Germinal center (tissue), 1 donor: ENCODE results near the gene FAM111B.
"Not testable (repeated sequence)": the region's sequence is repeated elsewhere in the genome, so short reads cannot be mapped to it uniquely, and the experiment has no call there.

Experiments
- DNase-seq: peaks from one replicate; pipeline ENCODE4 v3.0.0; 2012; ENCODE audit warnings: mixed read lengths, low spot score

Gene FAM111B

DNA sequence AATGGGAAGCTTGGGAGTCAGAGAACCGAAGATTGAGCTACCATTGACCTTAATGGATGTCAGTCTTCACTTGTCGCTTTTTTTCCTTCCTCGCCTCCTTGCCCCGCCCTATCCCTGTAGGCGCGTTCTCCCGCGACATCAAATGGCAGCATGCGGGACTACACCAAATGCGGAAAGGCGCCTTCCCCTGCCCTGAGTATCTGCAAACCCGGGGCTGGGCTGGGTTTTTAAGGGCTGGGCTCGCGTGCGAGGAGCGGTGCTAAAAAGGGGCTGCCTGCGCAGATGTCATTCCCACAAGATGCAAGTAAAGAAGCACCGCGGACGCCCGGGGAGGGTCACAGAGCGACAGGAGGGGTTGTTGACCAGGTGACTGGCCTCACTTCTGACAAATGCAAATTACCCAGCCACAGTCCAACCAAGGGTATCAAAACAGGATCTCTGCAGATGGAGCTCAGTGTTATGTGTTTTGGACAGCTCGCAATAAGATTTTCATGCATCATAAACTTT is 4.7 kb upstream of the FAM111B start:
- DNase-seq, result peak; percentile 66

- DNase-seq, result not testable (repeated sequence)
Measured at GRCh38 chr11:59107721-59108120, 684 bp downstream of the FAM111B start.

DNA sequence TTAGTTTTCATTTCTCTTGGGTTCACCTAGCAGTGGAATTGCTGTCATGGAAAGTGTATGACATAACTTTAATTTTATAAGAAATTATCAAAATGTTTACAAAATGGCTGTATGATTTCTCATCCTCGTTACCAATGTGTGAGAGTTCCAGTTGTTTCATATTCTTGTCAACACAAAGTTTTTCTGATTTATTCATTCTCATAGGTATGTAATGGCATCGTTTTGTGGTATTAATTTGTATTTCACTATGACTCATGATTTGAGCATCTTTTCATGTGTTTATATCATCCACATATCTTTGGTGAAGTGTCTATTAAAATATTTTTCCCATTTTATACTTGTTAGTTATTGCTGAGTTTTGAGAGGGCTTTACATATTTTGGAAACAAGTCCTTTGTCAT is 5.5 kb downstream of the FAM111B start:
- no peak for DNase-seq

GRCh38 chr11:59114344-59114743 is 7.3 kb downstream of the FAM111B start:
- DNase-seq, result no peak

- DNase-seq, result no peak
Measured at GRCh38 chr11:59115553-59115952, 8.5 kb downstream of the FAM111B start.

- DNase-seq, result no peak
Measured at GRCh38 chr11:59117774-59118173, 10.7 kb downstream of the FAM111B start.

GRCh38 chr11:59119826-59120225 is 12.8 kb downstream of the FAM111B start:
- no peak for DNase-seq

- DNase-seq, result peak; percentile 87
Measured at GRCh38 chr11:59135648-59136461, 28.8 kb downstream of the FAM111B start.

GRCh38 chr11:59136551-59136950 is 29.5 kb downstream of the FAM111B start:
- DNase-seq, result not testable (repeated sequence)

- DNase-seq, result no peak
Measured at GRCh38 chr11:59137190-59137589, 30.2 kb downstream of the FAM111B start.

DNA sequence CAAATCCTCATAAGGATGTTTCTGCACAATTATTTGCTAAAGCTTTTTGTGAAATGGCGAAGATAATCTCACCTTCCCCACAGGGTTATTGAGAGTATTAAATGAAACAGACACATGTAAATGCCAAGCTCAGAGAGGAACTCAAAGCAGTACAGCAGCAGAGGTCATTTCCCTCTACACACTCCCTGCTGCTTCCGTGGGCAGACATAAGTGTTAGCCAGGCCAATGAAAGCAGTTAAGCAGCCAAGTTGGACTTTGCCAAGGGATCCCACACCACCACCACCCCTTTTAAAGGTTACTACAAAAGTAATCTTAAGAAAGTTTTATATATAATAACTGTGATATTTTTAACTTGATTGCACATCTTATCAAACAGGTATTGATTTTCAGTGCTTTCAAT is 31.6 kb downstream of the FAM111B start:
- no peak for DNase-seq

DNA sequence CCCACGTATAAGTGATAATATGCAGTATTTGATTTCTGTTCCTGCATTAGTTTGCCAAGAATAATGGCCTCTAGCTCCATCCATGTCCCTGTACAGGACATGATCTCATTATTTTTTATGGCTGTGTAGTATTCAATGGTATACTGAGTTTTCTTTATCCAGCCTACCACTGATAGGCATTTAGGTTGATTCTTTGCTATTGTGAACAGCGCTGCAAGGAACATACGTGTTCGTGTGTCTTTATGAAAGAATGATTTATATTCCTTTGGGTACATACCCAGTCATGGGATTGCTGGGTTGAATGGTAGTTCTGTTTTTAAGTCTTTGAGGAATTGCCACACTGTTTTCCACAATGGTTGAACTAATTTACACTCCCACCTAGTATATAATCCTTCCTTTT is 34.2 kb downstream of the FAM111B start:
- no peak for DNase-seq

- DNase-seq, result no peak
Measured at GRCh38 chr11:59141673-59142460, 34.8 kb downstream of the FAM111B start.

- peak; percentile 85 for DNase-seq
Measured at GRCh38 chr11:59142530-59143507, 35.8 kb downstream of the FAM111B start, which contains the start of gene FAM111A. Gene FAM111A (plus strand): TSS chr11:59142856. CDS start chr11:59148873, 6,017 bp downstream.

DNA sequence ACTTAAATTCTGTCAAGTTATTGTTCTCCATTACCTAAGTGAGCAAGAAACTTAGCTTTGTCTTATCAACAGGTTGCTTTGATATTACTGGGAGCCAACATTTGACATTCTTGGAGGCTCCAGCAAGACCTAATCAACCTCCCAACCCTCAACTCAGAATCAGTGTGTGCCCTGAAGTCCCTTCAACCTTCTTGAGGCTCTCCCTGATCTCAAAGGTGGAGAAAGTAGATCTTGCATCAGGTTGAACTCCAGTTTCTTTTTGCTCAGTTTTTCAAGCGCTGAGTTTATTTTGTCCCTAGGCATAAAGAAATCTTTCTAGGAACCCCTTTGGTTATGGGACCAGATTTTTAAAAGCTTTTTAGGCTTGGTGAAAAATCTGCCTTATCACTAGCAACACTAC is 37.1 kb downstream of the FAM111B start:
- DNase-seq, result no peak

- DNase-seq, result peak; percentile 89
Measured at GRCh38 chr11:59144579-59145345, 37.7 kb downstream of the FAM111B start.

- no peak for DNase-seq
Measured at GRCh38 chr11:59145534-59145933, 38.5 kb downstream of the FAM111B start.

- no peak for DNase-seq
Measured at GRCh38 chr11:59151761-59152160, 44.7 kb downstream of the FAM111B start.

- DNase-seq, result no peak
Measured at GRCh38 chr11:59152312-59152951, 45.4 kb downstream of the FAM111B start.

DNA sequence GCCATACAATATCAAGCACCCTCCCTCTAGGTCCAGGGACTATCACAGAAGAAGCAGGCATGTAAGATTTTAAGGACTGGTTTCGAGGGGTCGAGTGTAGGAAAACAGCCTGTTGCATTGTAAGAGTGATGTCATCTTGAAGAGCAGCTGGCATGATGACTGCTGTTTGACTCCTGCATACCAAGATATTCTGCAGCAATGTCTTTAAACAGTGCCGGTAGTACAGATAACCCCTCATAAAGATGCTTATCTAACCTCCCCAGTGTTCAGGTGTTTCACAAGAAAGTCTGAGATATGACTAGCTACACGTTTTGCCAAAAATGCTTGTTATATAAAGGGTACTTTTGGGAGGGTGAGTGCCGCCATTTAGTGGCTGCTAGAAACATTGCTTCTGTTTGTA is 47.6 kb downstream of the FAM111B start:
- no peak for DNase-seq
